ENCODE measurements around the gene PACRG. TPM values are rescaled to one million over a fixed set of nuclear protein-coding genes. Genes with fewer than 3 reads are reported as not detected.
A peak's percentile ranks its signal among the peaks of the same experiment; 100 is the strongest.

Gene PACRG
- total RNA-seq, 1 donor from 2014 or later: 7.4 TPM

- ATAC-seq (ENCODE audit: poor library complexity) (peak; percentile 91), DNase-seq (peak; percentile 86)
- intact Hi-C loops (cut with DNase I): no loop called here
Observed at GRCh38 chr6:162706232-162706631, 21.5 kb upstream of the PACRG start.

DNA sequence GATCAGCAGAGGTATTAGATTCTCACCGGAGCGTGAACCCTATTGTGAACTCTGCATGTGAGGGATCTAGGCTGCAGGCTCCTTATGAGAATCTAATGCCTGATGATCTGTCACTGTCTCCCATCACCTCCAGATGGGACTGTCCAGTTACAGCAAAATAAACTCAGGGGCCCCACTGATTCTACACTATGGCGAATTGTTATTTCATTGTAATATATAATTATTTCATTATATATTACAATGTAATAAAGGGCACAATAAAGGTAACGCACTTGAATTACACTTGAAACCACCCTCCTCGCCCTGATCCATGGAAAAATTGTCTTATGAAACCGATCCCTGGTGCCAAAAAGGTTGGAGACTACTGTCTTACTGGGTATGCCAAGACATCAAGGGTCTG lies 18.8 kb upstream of the PACRG start:
- intact Hi-C loops (cut with DNase I): no loop called here
- no peak for DNase-seq
- ATAC-seq (ENCODE audit: poor library complexity): no peak

- ATAC-seq (ENCODE audit: poor library complexity) (no peak), DNase-seq (no peak)
- intact Hi-C loops (cut with DNase I): no loop called here
Observed at GRCh38 chr6:162709431-162709830, 18.3 kb upstream of the PACRG start.

GRCh38 chr6:162710419-162710818 lies 17.4 kb upstream of the PACRG start:
- no peak for ATAC-seq (ENCODE audit: poor library complexity)

GRCh38 chr6:162710936-162711335 lies 16.8 kb upstream of the PACRG start:
- DNase-seq: no peak
- intact Hi-C loops (cut with DNase I): no loop called here
- no peak for ATAC-seq (ENCODE audit: poor library complexity)

More at GRCh38 chr6:162710419-162710818, 17.4 kb upstream of the PACRG start:
- intact Hi-C loops (cut with DNase I): no loop called here
- DNase-seq: no peak

DNA sequence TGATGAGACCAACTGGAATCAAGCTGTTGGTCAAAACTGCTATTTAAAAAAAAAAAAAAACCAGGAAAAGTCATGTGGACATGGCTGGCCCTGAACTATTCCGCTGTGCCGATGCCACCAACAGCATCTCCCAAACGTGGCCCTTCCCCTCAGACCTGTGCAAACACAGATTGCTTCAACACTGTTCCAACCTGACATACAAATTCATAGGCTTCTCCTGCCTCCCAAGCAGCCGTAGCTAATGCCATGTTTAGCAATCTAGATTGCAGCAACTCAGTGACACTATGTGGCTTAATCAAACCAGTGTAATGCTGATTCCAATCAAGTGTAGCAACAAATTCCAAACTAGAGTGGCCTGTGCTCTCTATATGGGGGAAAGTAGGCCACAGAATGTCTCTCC lies 16.4 kb upstream of the PACRG start:
- intact Hi-C loops (cut with DNase I): no loop called here
- no peak for ATAC-seq (ENCODE audit: poor library complexity)
- DNase-seq: no peak

DNA sequence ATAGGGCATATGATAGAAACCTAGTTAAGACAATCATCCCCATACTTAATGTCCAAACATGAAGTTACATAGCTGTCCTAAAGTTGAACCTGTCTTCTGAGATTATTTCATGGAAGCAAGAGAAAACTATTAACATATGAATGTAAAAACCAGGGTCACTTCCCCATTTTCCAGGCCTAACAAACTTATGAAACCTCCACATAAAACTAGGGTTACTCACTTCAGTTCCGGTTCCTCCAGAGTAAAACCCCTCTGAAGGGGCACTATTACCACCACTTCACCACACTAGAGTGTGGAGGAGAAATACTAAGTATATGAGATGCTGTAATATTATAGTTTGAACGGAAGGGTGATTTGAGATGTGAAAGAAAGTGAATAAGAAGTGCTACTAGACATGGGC lies 15.1 kb upstream of the PACRG start:
- ATAC-seq (ENCODE audit: poor library complexity): no peak
- no peak for DNase-seq
- intact Hi-C loops (cut with DNase I): no loop called here

GRCh38 chr6:162713974-162714780 lies 13.6 kb upstream of the PACRG start:
- intact Hi-C loops (cut with DNase I): no loop called here
- DNase-seq (no peak), ATAC-seq (ENCODE audit: poor library complexity) (no peak)

DNA sequence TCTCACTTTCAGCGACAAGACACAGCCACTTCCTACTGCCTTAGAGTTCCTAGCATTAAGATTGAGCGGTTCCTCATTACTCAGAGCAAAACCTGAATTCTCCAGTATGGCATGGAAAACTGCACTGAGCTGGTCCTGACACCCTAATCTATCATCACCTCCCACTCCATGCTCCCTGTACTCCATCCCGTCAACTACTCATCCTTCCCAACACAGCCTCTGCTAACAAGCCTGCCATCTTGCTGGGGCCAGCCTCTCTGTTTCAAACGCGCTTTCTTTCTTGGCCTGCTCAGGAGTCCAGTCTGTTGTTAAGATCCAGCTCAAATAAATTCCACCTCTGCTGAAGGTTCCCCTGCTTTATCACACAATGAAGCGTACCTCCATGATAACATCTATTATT lies 12.2 kb upstream of the PACRG start:
- intact Hi-C loops (cut with DNase I): no loop called here
- ATAC-seq (ENCODE audit: poor library complexity) (no peak), DNase-seq (no peak)

GRCh38 chr6:162719528-162719927 lies 8.2 kb upstream of the PACRG start:
- DNase-seq (no peak), ATAC-seq (ENCODE audit: poor library complexity) (no peak)
- intact Hi-C loops (cut with DNase I): no loop called here

GRCh38 chr6:162721404-162721687 lies 6.4 kb upstream of the PACRG start:
- DNase-seq (no peak), ATAC-seq (ENCODE audit: poor library complexity) (peak; percentile 46)
- intact Hi-C loops (cut with DNase I): loop anchor here (10.0 kb wide), 3 partner anchors 47 to 537 kb away; no protein-coding TSS in a partner anchor

DNA sequence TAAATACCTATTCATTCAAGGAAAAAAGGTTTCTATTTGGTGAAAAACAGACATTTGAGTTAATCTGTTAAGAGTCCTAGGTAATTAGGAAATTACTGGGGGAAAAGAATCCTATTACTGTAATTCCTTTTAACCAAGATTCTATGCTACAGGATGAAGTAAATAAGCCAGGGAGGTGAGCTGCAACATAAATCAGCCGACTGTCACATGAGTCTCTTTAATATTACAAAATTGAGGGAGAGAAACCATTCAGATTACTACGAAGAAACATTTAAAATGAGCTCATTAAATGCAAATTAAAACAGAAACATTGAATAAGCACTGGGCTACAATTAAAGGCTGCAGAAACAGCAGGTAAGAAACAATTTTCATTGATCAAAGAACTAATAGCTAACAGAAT lies 5.5 kb upstream of the PACRG start:
- intact Hi-C loops (cut with DNase I): loop anchor here (10.0 kb wide), 3 partner anchors 47 to 537 kb away; no protein-coding TSS in a partner anchor
- DNase-seq: no peak
- no peak for ATAC-seq (ENCODE audit: poor library complexity)

DNA sequence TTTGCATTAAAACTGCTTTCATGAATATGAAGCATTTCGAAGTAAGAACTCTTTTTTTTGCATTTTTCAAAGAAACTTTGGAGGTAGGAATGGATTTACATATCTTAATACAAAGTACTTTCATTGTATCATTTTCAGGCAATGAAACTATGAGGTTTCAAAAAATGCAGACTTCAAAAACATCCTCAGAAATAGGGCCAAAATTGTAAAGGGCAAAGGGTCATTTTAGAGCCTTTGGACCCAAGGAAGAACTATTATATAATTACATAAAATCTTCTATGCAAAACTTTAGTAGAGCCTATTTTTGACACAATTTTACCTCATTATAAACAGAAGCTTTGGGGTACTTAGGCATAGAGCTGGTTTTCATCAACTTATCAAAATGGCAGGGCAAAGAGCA lies 5.1 kb upstream of the PACRG start:
- no peak for DNase-seq
- intact Hi-C loops (cut with DNase I): loop anchor here (10.0 kb wide), 3 partner anchors 48 to 538 kb away; no protein-coding TSS in a partner anchor
- ATAC-seq (ENCODE audit: poor library complexity): no peak

DNA sequence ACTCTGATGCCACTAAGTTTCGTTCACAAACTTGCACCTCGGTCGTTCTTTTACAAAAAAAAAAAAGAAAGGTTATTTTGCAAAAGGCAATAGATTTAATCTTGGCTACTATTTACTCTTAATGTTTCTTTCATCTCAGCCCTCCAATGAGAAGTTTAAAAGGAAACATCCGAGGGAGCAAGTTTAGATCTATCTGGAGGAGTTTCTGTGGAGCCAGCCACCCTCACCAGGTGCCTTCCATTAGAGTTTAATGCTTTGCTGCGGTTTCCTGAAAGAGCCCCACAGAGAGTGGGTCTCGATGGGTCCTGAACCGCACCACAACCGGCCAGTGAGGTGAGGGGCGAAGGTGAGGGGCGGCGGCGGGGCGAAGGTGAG lies 840 bp upstream of the PACRG start:
- ATAC-seq (ENCODE audit: poor library complexity): peak; percentile 26
- DNase-seq: no peak
- intact Hi-C loops (cut with DNase I): loop anchor here (10.0 kb wide), 3 partner anchors 52 to 542 kb away; no protein-coding TSS in a partner anchor

DNA sequence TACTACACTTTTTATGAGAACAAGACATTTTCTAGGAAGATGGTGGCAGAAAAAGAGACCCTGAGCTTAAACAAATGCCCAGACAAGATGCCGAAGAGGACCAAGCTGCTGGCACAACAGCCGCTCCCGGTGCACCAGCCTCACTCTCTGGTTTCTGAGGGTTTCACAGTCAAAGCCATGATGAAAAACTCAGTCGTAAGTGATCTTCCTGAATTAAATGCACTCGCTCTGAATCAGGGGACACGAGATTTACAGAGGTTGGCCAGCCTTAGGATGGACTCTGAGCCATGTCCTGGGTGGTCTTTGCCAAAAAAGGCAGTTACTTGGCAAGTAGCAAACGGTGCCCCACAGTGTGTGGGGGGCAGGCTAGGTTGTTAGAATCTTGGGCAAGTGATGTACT lies 423 bp downstream of the PACRG start:
- ATAC-seq (ENCODE audit: poor library complexity): no peak
- intact Hi-C loops (cut with DNase I): loop anchor here (10.0 kb wide), 3 partner anchors 53 to 543 kb away; no protein-coding TSS in a partner anchor
- no peak for DNase-seq

DNA sequence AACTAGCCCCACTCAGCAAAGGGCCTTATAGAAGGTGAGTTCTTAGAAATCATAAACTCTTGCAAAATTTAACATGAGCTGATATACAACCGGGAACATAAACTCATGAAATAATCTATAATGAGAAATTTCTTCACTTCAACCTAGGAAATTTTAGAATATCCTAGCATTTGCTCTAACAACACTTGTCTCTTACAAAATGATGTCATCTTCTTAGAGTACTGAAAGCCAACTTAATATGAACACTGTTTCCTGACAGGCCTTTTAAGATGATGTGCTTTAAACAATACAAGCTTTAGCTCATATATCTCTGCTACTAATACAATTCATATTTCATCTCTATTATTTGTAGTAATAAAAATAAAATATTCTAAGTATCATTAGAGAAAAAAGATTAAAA lies 932 bp downstream of the PACRG start:
- no peak for DNase-seq
- intact Hi-C loops (cut with DNase I): loop anchor here (10.0 kb wide), 3 partner anchors 54 to 544 kb away; no protein-coding TSS in a partner anchor
- no peak for ATAC-seq (ENCODE audit: poor library complexity)

- DNase-seq (no peak), ATAC-seq (ENCODE audit: poor library complexity) (no peak)
- intact Hi-C loops (cut with DNase I): no loop called here
Observed at GRCh38 chr6:162730502-162730901, 2.7 kb downstream of the PACRG start.

GRCh38 chr6:162733489-162733888 lies 5.7 kb downstream of the PACRG start:
- intact Hi-C loops (cut with DNase I): no loop called here
- DNase-seq (no peak), ATAC-seq (ENCODE audit: poor library complexity) (no peak)

DNA sequence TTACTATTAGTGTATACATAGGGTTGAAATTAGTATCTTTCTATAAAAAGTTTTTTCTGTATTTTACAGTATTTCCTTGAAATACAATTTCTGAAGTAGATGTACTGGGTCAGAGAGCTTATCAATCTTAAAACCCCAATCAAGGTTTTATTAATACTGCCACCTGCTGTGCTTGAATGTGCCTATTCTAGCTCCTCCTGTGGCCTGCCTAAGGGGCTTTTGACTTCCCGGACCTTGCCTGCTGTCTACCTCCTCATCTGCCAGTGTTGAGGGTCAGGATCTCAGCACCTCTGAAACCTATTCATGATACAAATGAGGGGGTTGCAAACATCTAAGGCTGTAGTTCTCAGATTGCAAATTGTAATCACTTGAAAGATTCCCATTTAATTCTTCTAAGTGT lies 9.2 kb downstream of the PACRG start:
- intact Hi-C loops (cut with DNase I): no loop called here
- DNase-seq: no peak
- ATAC-seq (ENCODE audit: poor library complexity): peak; percentile 77

DNA sequence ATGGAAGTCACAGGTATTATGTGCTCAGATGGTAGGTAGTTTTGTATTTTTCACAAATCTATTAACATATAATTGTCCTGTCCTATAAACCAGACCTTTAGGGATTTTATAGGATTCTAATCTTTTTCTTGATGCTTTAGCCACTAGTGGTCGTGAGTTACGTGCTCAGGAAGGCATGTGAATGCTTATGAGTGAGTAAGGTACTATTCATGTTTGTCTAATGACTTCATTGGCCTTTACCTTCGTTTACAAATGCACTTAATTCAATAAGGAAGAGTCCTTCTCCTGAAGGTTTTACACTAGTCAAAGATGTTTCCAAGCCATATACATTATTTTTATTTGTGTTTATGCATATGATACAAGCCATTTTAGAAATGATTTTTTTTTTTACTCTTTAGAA lies 23.0 kb downstream of the PACRG start:
- ATAC-seq (ENCODE audit: poor library complexity) (no peak), DNase-seq (no peak)
- intact Hi-C loops (cut with DNase I): no loop called here

All from Right ventricle myocardium superior (tissue), 1 donor.